T-helper 1 cell treated with Interleukin-12 subunit alpha and Interleukin-12 subunit beta and Interleukin-4 antibody, amounts not matched to agents 30 ng/mL and 1 ng/mL, for 36 hours (primary cell): ENCODE results near the gene MMAA. TPM values are rescaled to one million over a fixed set of nuclear protein-coding genes. Genes with fewer than 3 reads are reported as not detected.
"Not testable (repeated sequence)": the region's sequence is repeated elsewhere in the genome, so short reads cannot be mapped to it uniquely, and the experiment has no call there.

Experiments
- intact Hi-C: fragments of 100-400 bp; cut with micrococcal nuclease; formaldehyde crosslinking; loops from one replicate; pipeline ENCODE4 v1.15.1; 2024
- total RNA-seq: library from RNA; stranded (reverse); gene quantifications from 2 replicates; pipeline ENCODE4 v1.2.3, GENCODE V29; 2022

Gene MMAA
- total RNA-seq, 1 donor from 2014 or later = 14.0 TPM

DNA sequence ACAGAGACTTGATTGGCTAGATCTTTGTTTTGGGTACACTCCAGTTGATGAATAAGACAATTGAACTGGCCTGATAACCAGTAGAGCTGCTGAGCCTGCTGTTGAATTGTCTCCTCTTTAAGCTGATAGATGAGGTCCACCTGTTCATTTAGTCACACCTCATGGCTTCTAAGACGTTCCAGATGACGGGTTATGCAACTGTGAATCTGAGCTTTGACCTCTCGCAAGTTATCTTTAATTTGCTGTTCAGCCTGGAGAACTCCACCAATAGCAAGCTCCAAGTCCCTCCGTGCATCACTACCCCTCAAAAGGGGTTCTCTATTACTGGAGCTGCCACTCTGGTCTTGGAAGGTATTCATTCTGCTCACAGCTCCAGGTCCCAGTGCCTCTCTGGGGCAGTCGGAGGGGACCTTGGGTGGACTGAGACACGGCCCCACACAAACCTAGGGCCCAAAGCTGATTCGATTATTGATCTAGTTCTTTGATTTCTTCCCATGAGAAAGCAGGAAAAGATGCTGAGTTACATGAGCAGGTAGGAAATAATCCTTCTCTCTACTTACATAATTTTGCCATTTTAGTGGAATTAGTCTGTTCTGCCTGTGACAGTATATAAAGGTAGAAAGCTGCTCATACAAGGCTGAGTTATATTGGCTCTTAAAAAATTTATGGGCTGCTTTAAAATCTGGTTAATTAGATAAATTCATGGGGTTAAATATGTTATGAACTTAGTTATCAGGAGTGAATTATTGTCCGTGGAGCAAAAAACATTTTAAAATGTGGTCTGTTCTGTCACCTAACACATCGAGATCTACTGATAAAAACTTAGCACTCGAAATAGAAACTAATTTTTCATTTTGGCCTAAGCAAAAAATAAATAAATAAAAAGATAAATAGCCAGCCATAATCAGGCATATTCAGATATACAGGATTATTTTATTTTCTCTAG, 6.8 kb downstream of the MMAA start:
- intact Hi-C loops = no loop called here

DNA sequence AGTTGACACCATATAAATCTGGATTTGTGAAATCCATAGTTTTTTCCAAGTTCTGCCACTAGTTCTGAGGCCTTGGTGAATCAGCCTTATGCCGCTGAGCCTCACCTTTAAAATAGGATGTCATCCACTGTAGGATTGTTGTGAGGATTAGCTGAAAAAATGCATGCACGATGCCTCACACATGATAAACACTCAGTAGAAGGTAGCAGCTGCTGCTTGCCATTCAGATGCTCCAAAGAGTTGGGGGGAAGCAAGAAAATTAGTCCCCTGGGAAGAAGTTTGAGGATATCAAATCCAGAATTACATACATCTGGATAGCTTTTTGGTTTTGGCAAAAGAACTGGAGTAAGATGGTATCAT, 7.4 kb downstream of the MMAA start:
- intact Hi-C loops = no loop called here

- intact Hi-C loops = no loop called here
These were observed 15.9 kb downstream of the MMAA start for GRCh38 chr4:145635117-145635516.

DNA sequence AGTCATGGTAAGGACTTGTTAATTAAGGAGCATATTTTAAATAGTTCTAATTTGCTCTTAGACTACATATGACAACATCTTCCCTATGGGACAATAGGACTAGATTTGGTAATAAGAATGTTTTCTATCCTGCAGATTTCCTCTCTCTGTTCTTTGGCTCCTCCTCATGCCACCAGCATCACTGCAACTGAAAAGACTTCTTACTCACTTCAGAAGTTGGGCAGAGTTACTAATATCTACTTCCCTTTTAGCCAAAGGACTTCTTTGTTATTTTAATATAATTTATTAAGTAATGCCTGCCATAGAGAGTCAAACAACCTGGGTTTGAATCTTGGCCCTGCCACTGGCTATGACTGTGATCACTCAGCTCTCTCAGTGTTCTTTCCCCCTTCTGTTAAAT, 16.4 kb downstream of the MMAA start:
- intact Hi-C loops = no loop called here

GRCh38 chr4:145639186-145639698, 20.1 kb downstream of the MMAA start:
- intact Hi-C loops = no loop called here

- intact Hi-C loops = not testable (repeated sequence)
These were observed 21.1 kb downstream of the MMAA start for GRCh38 chr4:145640236-145640635.

DNA sequence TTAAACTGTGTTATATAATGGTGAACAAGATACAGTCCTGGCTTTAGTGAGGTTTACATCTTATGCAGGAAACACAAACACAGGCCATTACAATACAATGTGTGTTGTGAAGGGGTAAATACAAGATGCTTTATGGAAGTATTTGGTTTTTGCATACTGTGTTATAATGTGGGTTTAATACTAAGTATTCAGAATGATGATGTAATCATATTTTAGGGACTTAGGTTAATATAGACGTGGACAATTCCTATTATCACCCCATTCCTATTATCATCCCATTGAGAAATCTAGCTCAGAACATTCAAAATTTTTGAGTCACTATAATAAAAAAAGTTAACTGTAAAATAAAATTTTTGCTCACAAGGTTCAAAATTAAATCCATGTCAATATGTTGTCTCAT, 24.1 kb downstream of the MMAA start:
- intact Hi-C loops = no loop called here

GRCh38 chr4:145644699-145645098, 25.5 kb downstream of the MMAA start:
- intact Hi-C loops = no loop called here

GRCh38 chr4:145656156-145656555, 37.0 kb downstream of the MMAA start:
- intact Hi-C loops = no loop called here

GRCh38 chr4:145660064-145660463, 40.9 kb downstream of the MMAA start:
- intact Hi-C loops = no loop called here

DNA sequence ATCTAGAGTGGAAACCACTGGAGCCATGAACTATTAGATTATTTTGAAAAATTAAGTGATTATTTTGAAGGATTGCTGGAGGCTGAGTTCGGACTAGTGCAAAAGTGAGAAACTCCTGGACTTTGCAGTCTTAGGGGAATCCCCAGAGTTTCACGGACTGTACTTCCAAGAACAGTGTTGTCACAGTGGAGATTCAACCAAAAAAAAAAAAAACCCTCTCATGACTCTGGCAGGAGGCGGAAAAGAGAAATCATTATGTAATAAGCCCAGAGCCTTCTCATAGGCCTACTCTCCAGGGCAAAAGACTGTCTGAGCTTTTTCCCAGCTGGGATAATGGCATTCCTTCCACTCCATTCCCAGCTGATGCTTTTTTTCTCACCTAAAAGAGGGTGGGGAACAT, 44.0 kb downstream of the MMAA start:
- intact Hi-C loops = no loop called here

DNA sequence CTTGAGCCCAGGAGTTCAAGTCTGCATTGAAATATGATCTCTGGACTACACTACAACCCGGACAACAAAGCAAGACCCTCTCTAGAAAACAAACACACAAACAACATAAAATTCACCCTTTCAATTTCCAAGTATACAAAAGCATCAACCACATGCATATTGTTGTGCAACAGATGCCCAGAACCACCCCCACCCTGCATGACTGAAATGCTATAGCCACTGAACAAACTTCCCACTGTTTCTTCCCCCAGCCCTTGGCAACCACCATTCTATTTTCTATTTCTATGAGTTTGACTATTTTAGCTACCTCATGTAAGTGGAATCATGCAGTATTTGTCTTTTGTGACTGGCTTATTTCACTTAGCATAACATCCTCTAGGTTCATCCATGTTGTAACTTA, 46.6 kb downstream of the MMAA start:
- intact Hi-C loops = no loop called here

DNA sequence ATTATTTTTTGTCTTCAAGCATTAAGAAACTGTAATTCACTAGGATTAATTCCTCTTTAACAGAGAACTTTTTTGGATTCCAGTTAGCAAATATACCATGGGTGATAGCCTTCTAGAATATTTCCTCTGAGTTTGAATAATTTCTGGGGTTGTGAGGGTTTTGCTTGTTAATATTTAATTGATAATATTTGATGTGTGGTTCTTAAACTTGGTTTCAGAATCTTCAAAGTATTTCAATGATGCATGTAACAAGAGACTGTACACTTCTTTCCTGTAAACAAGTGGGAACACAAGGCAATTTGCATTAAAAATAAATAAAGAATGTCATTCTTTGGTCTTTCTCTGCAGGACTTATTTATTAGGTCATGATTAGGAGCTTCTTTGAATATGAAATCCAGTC, 51.2 kb downstream of the MMAA start:
- intact Hi-C loops = no loop called here

GRCh38 chr4:145679520-145679919, 60.3 kb downstream of the MMAA start:
- intact Hi-C loops = no loop called here

- intact Hi-C loops = no loop called here
These were observed 60.8 kb downstream of the MMAA start, which contains the start of gene C4orf51 for GRCh38 chr4:145679991-145680455. Gene C4orf51 (plus strand): TSS chr4:145680146. CDS start chr4:145680204, 58 bp downstream.

DNA sequence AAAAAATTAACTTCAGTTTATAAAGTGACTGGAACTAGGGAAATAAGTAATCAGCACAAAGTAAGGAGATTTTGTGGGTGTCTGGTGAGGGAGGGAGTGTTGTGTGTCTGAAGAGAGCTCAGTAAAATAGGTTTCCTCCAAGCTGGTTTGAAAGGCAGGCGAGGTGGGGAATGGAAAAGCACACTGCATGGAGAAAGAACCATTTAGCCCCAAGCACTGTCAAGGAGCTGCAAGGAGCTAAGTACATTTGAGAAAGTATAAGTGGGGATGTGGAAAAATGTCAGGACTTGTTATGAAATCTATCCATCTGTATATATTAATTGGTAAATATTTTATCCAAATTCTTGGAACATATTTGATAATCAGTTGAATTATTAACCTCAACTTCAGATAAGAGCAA, 61.7 kb downstream of the MMAA start:
- intact Hi-C loops = no loop called here

DNA sequence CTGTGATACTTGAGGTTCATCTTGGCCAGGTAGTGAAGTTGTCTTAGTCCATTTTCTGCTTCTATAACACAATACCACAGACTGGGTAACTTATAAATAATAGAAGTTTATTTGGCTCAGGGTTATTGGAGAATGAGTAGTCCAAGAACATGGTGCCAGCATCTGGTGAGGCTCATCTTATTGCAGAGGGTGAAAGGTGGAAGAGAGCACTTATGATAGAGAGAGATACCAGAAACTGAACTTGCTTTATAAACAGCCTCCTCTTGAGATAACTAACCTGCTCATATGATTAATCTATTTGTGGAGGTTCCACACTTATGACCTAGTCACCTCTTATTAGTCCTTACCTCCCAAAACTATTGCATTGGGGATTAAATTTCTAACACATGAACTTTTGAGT, 62.3 kb downstream of the MMAA start:
- intact Hi-C loops = no loop called here

DNA sequence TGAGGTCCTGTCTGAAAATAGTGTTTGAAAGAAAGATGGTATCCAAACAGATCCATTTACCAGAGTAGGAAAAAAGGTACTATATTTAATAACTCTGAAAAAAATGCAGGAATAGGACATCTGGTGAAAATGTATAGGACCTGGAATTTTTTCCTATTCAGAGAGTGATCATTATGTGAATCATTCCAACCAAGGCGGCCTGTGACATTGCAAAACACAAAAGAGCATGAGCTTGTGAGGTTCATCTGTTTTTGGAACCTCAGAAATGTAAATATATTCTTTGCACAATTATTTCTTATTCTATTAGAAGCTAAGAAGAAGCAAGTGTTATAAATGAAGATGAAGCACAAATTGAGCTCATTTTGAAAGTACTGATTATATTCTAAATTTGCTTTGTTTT, 62.8 kb downstream of the MMAA start:
- intact Hi-C loops = no loop called here

DNA sequence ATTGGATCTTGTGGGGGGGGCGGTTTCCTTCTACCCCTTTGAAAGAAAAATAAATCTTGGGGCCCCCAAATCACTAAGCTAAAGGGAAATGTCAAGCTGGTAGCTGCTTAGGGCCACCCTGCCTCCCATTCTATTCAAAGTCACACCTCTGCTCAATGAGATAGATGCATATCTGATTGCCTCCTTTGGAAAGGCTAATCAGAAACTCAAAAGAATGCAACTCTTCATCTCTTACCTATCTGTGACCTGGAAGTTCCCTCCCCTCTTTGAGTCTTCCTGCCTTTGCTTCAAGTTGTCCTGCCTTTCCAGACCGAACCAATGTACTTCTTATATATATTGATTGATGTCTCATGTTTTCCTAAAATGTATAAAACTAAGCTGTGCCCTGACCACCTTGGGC, 67.8 kb downstream of the MMAA start:
- intact Hi-C loops = no loop called here

DNA sequence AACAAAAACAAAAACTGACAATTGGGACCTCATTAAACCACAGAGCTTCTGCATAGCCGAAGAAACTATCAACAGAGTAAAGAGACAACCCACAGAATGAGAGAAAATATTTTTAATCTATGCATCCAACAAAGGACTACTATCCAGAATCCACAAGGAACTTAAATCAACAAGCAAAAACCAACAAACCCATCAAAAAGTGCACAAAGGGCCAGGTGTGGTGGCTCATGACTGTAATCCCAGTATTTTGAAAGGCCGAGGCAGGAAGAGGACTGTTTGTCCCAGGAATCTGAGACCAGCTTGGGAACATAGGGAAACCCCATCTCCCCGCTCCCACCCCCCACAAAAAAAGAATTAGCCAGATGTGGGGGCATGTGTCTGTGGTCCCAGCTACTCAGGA, 71.4 kb downstream of the MMAA start:
- intact Hi-C loops = no loop called here

- intact Hi-C loops = not testable (repeated sequence)
These were observed 72.2 kb downstream of the MMAA start for GRCh38 chr4:145691416-145691815.

GRCh38 chr4:145694929-145695328, 75.7 kb downstream of the MMAA start:
- intact Hi-C loops = no loop called here

- intact Hi-C loops = no loop called here
These were observed 78.1 kb downstream of the MMAA start for GRCh38 chr4:145697332-145697731.
